ENCODE measurements around the gene KNCN.

KNCN gene

DNA sequence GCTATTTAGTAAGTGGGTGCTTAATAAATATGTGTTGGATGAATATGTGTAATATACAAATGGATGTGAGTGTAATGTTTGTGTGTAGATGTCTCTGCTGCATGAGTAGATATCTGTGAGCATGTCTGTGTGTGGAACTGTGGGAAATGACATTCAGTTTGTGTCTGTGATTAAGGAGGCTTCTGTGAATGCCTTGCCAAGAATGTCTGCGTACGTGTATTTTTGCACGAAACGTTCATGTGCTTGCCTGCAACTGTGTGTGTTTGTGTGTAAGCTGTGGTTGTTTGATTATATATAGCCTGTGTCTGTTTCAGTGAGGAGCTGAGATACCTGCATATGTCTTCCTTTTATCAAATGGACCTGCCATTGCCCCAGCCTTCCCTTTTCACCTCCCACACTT, 48.0 kb downstream of the KNCN start:
- Histone ChIP-seq H3K27ac (ENCODE audit: low read length) (no peak overlapping the region), H4K20me1 (ENCODE audit: insufficient read depth, low read length) (no peaks in the 10 kb centered on the region), H3K4me3 (ENCODE audit: low read length) (no peak overlapping the region), H3K79me2 (ENCODE audit: low read length) (no peaks in the 10 kb centered on the region), H3K36me3 (replicated peaks; ENCODE audit: insufficient read depth, low read length) (no peaks in the 10 kb centered on the region), H3K9ac (ENCODE audit: low read length) (no peak overlapping the region), H2AFZ (ENCODE audit: low read length) (no peak overlapping the region), H3K4me1 (ENCODE audit: low read length) (no peaks in the 10 kb centered on the region), H3F3A (ENCODE audit: insufficient read depth, low read length) (no peaks in the 10 kb centered on the region), H3K9me2 (replicated peaks; ENCODE audit: insufficient read depth, low read length) (no peaks in the 10 kb centered on the region), H3K4me2 (ENCODE audit: low read depth, low read length) (no peak overlapping the region), H3K9me3 (replicated peaks; ENCODE audit: insufficient read depth, low read length) (no peaks in the 10 kb centered on the region), H3K27me3 (replicated peaks; ENCODE audit: insufficient read depth, low read length) (no peaks in the 10 kb centered on the region)
- DNase-seq: no peak
- TF ChIP-seq, protein P1, sequence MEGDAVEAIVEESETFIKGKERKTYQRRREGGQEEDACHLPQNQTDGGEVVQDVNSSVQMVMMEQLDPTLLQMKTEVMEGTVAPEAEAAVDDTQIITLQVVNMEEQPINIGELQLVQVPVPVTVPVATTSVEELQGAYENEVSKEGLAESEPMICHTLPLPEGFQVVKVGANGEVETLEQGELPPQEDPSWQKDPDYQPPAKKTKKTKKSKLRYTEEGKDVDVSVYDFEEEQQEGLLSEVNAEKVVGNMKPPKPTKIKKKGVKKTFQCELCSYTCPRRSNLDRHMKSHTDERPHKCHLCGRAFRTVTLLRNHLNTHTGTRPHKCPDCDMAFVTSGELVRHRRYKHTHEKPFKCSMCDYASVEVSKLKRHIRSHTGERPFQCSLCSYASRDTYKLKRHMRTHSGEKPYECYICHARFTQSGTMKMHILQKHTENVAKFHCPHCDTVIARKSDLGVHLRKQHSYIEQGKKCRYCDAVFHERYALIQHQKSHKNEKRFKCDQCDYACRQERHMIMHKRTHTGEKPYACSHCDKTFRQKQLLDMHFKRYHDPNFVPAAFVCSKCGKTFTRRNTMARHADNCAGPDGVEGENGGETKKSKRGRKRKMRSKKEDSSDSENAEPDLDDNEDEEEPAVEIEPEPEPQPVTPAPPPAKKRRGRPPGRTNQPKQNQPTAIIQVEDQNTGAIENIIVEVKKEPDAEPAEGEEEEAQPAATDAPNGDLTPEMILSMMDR (IDR thresholded peaks at IDR 0.05; ENCODE audit: low read length): no peak
- no peak for TF ChIP-seq EZH2 (optimal IDR thresholded peaks at IDR 0.05; ENCODE audit: low read depth, low read length)

DNA sequence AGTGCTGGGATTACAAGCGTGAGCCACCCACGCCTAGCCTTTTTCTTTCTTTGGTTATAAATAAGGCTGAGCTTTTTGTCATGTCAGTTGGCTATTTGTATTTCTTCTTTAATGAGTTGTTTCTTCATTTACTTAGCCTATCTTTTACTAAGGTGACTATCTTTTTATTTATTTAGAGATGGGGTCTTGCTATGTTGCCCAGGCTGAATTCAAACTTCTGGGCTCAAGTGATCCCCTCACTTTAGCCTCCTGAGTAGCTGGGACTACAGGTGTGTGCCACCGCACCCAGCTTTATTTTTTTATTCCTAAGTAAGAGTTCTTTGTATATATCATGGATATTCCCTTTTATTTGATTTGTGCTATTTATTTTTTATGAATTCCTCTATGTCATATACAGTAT, 49.9 kb downstream of the KNCN start:
- no peaks in the 10 kb centered on the region for H3K9me2 ChIP-seq (replicated peaks; ENCODE audit: insufficient read depth, low read length)
- no peak overlapping the region for H2AFZ ChIP-seq (ENCODE audit: low read length)
- no peak overlapping the region for H3K27ac ChIP-seq (ENCODE audit: low read length)
- TF ChIP-seq, protein P1 (IDR thresholded peaks at IDR 0.05; ENCODE audit: low read length): no peak
- TF ChIP-seq EZH2 (optimal IDR thresholded peaks at IDR 0.05; ENCODE audit: low read depth, low read length): no peak
- no peak for TF ChIP-seq EZH2phosphoT487 (IDR thresholded peaks at IDR 0.05; ENCODE audit: low read length)
- no peaks in the 10 kb centered on the region for H3F3A ChIP-seq (ENCODE audit: insufficient read depth, low read length)
- H3K9ac ChIP-seq (ENCODE audit: low read length): no peak overlapping the region
- H3K9me3 ChIP-seq (replicated peaks; ENCODE audit: insufficient read depth, low read length): no peaks in the 10 kb centered on the region
- no peaks in the 10 kb centered on the region for H3K36me3 ChIP-seq (replicated peaks; ENCODE audit: insufficient read depth, low read length)
- no peak for DNase-seq
- H3K4me1 ChIP-seq (ENCODE audit: low read length): no peaks in the 10 kb centered on the region
- H3K4me3 ChIP-seq (ENCODE audit: low read length): no peak overlapping the region
- H3K79me2 ChIP-seq (ENCODE audit: low read length): no peaks in the 10 kb centered on the region
- H3K27me3 ChIP-seq (replicated peaks; ENCODE audit: insufficient read depth, low read length): 0 out of 2 replicates have a peak, but pooled peaks cover 6% of the 10 kb centered on the region
- H3K4me2 ChIP-seq (ENCODE audit: low read depth, low read length): no peak overlapping the region
- no peaks in the 10 kb centered on the region for H4K20me1 ChIP-seq (ENCODE audit: insufficient read depth, low read length)

DNA sequence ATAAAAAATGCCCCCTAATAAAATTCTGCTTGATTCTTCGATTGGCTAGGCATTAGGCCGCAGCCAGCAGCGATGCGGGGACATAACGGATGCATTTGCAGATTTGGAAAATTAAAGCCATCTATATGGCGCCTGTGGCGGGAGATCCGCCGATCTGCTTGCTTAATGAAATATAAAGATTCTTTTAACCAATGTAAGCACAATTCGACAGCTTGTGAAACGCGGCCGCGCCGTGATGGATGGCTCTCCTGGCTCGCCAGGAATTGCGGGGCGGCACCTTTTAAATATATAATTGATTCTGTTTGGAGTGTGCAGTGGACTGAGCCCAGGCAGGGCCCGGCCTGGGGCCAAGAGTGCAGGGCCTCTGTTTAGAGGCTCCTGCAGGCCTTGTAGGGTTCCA, 53.8 kb downstream of the KNCN start:
- Histone ChIP-seq H3K27me3 (replicated peaks; ENCODE audit: insufficient read depth, low read length) (peaks cover 33% of the 10 kb centered on the region), H3K9me3 (replicated peaks; ENCODE audit: insufficient read depth, low read length) (no peaks in the 10 kb centered on the region), H2AFZ (ENCODE audit: low read length) (no peak overlapping the region), H3K36me3 (replicated peaks; ENCODE audit: insufficient read depth, low read length) (no peaks in the 10 kb centered on the region), H3F3A (ENCODE audit: insufficient read depth, low read length) (no peaks in the 10 kb centered on the region), H3K4me1 (ENCODE audit: low read length) (no peaks in the 10 kb centered on the region), H3K9me2 (replicated peaks; ENCODE audit: insufficient read depth, low read length) (no peaks in the 10 kb centered on the region), H3K27ac (ENCODE audit: low read length) (no peak overlapping the region), H3K4me2 (ENCODE audit: low read depth, low read length) (no peak overlapping the region), H4K20me1 (ENCODE audit: insufficient read depth, low read length) (no peaks in the 10 kb centered on the region), H3K4me3 (ENCODE audit: low read length) (no peak overlapping the region), H3K79me2 (ENCODE audit: low read length) (no peaks in the 10 kb centered on the region), H3K9ac (ENCODE audit: low read length) (no peak overlapping the region)
- no peak for DNase-seq
- TF ChIP-seq, protein P1 (IDR thresholded peaks at IDR 0.05; ENCODE audit: low read length): no peak
- TF ChIP-seq EZH2 (optimal IDR thresholded peaks at IDR 0.05; ENCODE audit: low read depth, low read length) (no peak), EZH2phosphoT487 (IDR thresholded peaks at IDR 0.05; ENCODE audit: low read length) (no peak)
